ENCODE measurements around the gene SIPA1.
A peak's percentile ranks its signal among the peaks of the same experiment; 100 is the strongest.

Gene SIPA1

GRCh38 chr11:65595543-65596281, 42.2 kb upstream of the SIPA1 start, which contains the start of gene KCNK7:
Gene KCNK7, minus strand, starts transcription at chr11:65595800. Its CDS starts 28 bp downstream, at chr11:65595772.
- 81 to 94% methylated on average over 8 to 9 of the region's 12 CpGs for WGBS, 2 experiments (ENCODE audit: insufficient coverage in 2 of 2)

GRCh38 chr11:65596520-65596919, 41.4 kb upstream of the SIPA1 start:
- WGBS, 2 experiments (ENCODE audit: insufficient coverage in 2 of 2): 81 to 93% methylated on average over 2 to 5 of the region's 6 CpGs
- peaks cover 27% of the 10 kb centered on the region for H3K36me3 ChIP-seq (ENCODE audit: control insufficient read depth, insufficient read depth, low read length)
- no peaks in the 10 kb centered on the region for H3K9me3 ChIP-seq (ENCODE audit: control insufficient read depth, low read length)
- no peak overlapping the region for H3K4me3 ChIP-seq (ENCODE audit: extremely low read depth, insufficient read depth, low read length, poor library complexity, severe bottlenecking)
- no peaks in the 10 kb centered on the region for H3K4me1 ChIP-seq (ENCODE audit: control insufficient read depth, insufficient read depth, low read length, poor library complexity, severe bottlenecking)
- H3K27ac ChIP-seq (ENCODE audit: low read depth, low read length, severe bottlenecking): no peak overlapping the region

More at GRCh38 chr11:65595543-65596281, 42.2 kb upstream of the SIPA1 start, which contains the start of gene KCNK7:
- Histone ChIP-seq H3K4me1 (ENCODE audit: control insufficient read depth, insufficient read depth, low read length, poor library complexity, severe bottlenecking) (no peaks in the 10 kb centered on the region), H3K4me3 (ENCODE audit: extremely low read depth, insufficient read depth, low read length, poor library complexity, severe bottlenecking) (no peak within 1 kb of the TSS), H3K9me3 (ENCODE audit: control insufficient read depth, low read length) (no peaks in the 10 kb centered on the region), H3K36me3 (ENCODE audit: control insufficient read depth, insufficient read depth, low read length) (peaks cover 21% of the 10 kb centered on the region), H3K27ac (ENCODE audit: low read depth, low read length, severe bottlenecking) (no peak within 1 kb of the TSS)

GRCh38 chr11:65598258-65598699, 39.6 kb upstream of the SIPA1 start:
- Histone ChIP-seq H3K9me3 (ENCODE audit: control insufficient read depth, low read length) (no peaks in the 10 kb centered on the region), H3K4me1 (ENCODE audit: control insufficient read depth, insufficient read depth, low read length, poor library complexity, severe bottlenecking) (no peaks in the 10 kb centered on the region), H3K36me3 (ENCODE audit: control insufficient read depth, insufficient read depth, low read length) (peaks cover 36% of the 10 kb centered on the region), H3K4me3 (ENCODE audit: extremely low read depth, insufficient read depth, low read length, poor library complexity, severe bottlenecking) (no peak overlapping the region), H3K27ac (ENCODE audit: low read depth, low read length, severe bottlenecking) (no peak overlapping the region)
- 96 to 98% methylated on average over 13 to 14 of the region's 16 CpGs for WGBS, 2 experiments (ENCODE audit: insufficient coverage in 2 of 2)

- 97 to 98% methylated on average over 30 to 47 of the region's 49 CpGs for WGBS, 2 experiments (ENCODE audit: insufficient coverage in 2 of 2)
- no peaks in the 10 kb centered on the region for H3K9me3 ChIP-seq (ENCODE audit: control insufficient read depth, low read length)
- H3K36me3 ChIP-seq (ENCODE audit: control insufficient read depth, insufficient read depth, low read length): peaks cover 47% of the 10 kb centered on the region
- H3K4me1 ChIP-seq (ENCODE audit: control insufficient read depth, insufficient read depth, low read length, poor library complexity, severe bottlenecking): no peaks in the 10 kb centered on the region
- H3K4me3 ChIP-seq (ENCODE audit: extremely low read depth, insufficient read depth, low read length, poor library complexity, severe bottlenecking): no peak overlapping the region
- no peak overlapping the region for H3K27ac ChIP-seq (ENCODE audit: low read depth, low read length, severe bottlenecking)
Observed at GRCh38 chr11:65599216-65599954, 38.5 kb upstream of the SIPA1 start.

- 93 to 99% methylated on average over 5 of the region's 6 CpGs for WGBS, 2 experiments (ENCODE audit: insufficient coverage in 2 of 2)
- Histone ChIP-seq H3K4me1 (ENCODE audit: control insufficient read depth, insufficient read depth, low read length, poor library complexity, severe bottlenecking) (no peaks in the 10 kb centered on the region), H3K36me3 (ENCODE audit: control insufficient read depth, insufficient read depth, low read length) (peaks cover 51% of the 10 kb centered on the region), H3K9me3 (ENCODE audit: control insufficient read depth, low read length) (no peaks in the 10 kb centered on the region), H3K27ac (ENCODE audit: low read depth, low read length, severe bottlenecking) (no peak overlapping the region), H3K4me3 (ENCODE audit: extremely low read depth, insufficient read depth, low read length, poor library complexity, severe bottlenecking) (no peak overlapping the region)
Observed at GRCh38 chr11:65599955-65600246, 38.0 kb upstream of the SIPA1 start.

GRCh38 chr11:65604258-65604657, 33.6 kb upstream of the SIPA1 start:
- Histone ChIP-seq H3K4me1 (ENCODE audit: control insufficient read depth, insufficient read depth, low read length, poor library complexity, severe bottlenecking) (peaks cover 12% of the 10 kb centered on the region), H3K4me3 (ENCODE audit: extremely low read depth, insufficient read depth, low read length, poor library complexity, severe bottlenecking) (no peak overlapping the region), H3K36me3 (ENCODE audit: control insufficient read depth, insufficient read depth, low read length) (peaks cover 67% of the 10 kb centered on the region), H3K9me3 (ENCODE audit: control insufficient read depth, low read length) (no peaks in the 10 kb centered on the region), H3K27ac (ENCODE audit: low read depth, low read length, severe bottlenecking) (no peak overlapping the region)
- 79 to 100% methylated on average over 1 of the region's 1 CpG for WGBS, 2 experiments (ENCODE audit: insufficient coverage in 2 of 2)

- 6 to 12% methylated on average over 38 to 64 of the region's 67 CpGs for WGBS, 2 experiments (ENCODE audit: insufficient coverage in 2 of 2)
- peaks cover 82% of the 10 kb centered on the region for H3K36me3 ChIP-seq (ENCODE audit: control insufficient read depth, insufficient read depth, low read length)
Observed at GRCh38 chr11:65606876-65607613, 30.9 kb upstream of the SIPA1 start.

GRCh38 chr11:65607614-65608426, 30.1 kb upstream of the SIPA1 start:
- Histone ChIP-seq H3K4me1 (ENCODE audit: control insufficient read depth, insufficient read depth, low read length, poor library complexity, severe bottlenecking) (peaks cover 37% of the 10 kb centered on the region), H3K4me3 (ENCODE audit: extremely low read depth, insufficient read depth, low read length, poor library complexity, severe bottlenecking) (peak overlapping the region; percentile 14), H3K36me3 (ENCODE audit: control insufficient read depth, insufficient read depth, low read length) (peaks cover 82% of the 10 kb centered on the region), H3K9me3 (ENCODE audit: control insufficient read depth, low read length) (no peaks in the 10 kb centered on the region), H3K27ac (ENCODE audit: low read depth, low read length, severe bottlenecking) (peak overlapping the region; percentile 49)
- 82 to 84% methylated on average over 27 to 36 of the region's 37 CpGs for WGBS, 2 experiments (ENCODE audit: insufficient coverage in 2 of 2)

More at GRCh38 chr11:65606876-65607613, 30.9 kb upstream of the SIPA1 start:
- peaks cover 29% of the 10 kb centered on the region for H3K4me1 ChIP-seq (ENCODE audit: control insufficient read depth, insufficient read depth, low read length, poor library complexity, severe bottlenecking)
- H3K9me3 ChIP-seq (ENCODE audit: control insufficient read depth, low read length): no peaks in the 10 kb centered on the region
- H3K4me3 ChIP-seq (ENCODE audit: extremely low read depth, insufficient read depth, low read length, poor library complexity, severe bottlenecking): peak overlapping the region; percentile 14
- peak overlapping the region; percentile 49 for H3K27ac ChIP-seq (ENCODE audit: low read depth, low read length, severe bottlenecking)

GRCh38 chr11:65609229-65609628, 28.7 kb upstream of the SIPA1 start:
- H3K4me1 ChIP-seq (ENCODE audit: control insufficient read depth, insufficient read depth, low read length, poor library complexity, severe bottlenecking): peaks cover 43% of the 10 kb centered on the region
- H3K9me3 ChIP-seq (ENCODE audit: control insufficient read depth, low read length): no peaks in the 10 kb centered on the region
- 88 to 100% methylated on average over 2 to 3 of the region's 3 CpGs for WGBS, 2 experiments (ENCODE audit: insufficient coverage in 2 of 2)
- peaks cover 71% of the 10 kb centered on the region for H3K36me3 ChIP-seq (ENCODE audit: control insufficient read depth, insufficient read depth, low read length)
- no peak overlapping the region for H3K27ac ChIP-seq (ENCODE audit: low read depth, low read length, severe bottlenecking)
- no peak overlapping the region for H3K4me3 ChIP-seq (ENCODE audit: extremely low read depth, insufficient read depth, low read length, poor library complexity, severe bottlenecking)

GRCh38 chr11:65609665-65610064, 28.2 kb upstream of the SIPA1 start:
- WGBS, 2 experiments (ENCODE audit: insufficient coverage in 2 of 2): 90 to 100% methylated on average over 5 of the region's 5 CpGs
- peaks cover 43% of the 10 kb centered on the region for H3K4me1 ChIP-seq (ENCODE audit: control insufficient read depth, insufficient read depth, low read length, poor library complexity, severe bottlenecking)
- H3K27ac ChIP-seq (ENCODE audit: low read depth, low read length, severe bottlenecking): no peak overlapping the region
- no peaks in the 10 kb centered on the region for H3K9me3 ChIP-seq (ENCODE audit: control insufficient read depth, low read length)
- no peak overlapping the region for H3K4me3 ChIP-seq (ENCODE audit: extremely low read depth, insufficient read depth, low read length, poor library complexity, severe bottlenecking)
- H3K36me3 ChIP-seq (ENCODE audit: control insufficient read depth, insufficient read depth, low read length): peaks cover 68% of the 10 kb centered on the region

All from mesodermal cell (in vitro differentiated cells).